Frontal cortex (tissue), 4 donors: ENCODE measurements around the gene DLG1. TPM values are rescaled to one million over a fixed set of nuclear protein-coding genes. Genes with fewer than 3 reads are reported as not detected.

Experiments used
- DNase-seq, 2 donors: peaks; one replicate each; pipeline ENCODE4 v3.0.0; 2012; ENCODE audit warnings: low spot score in 2 of 2
- FAIRE-seq: peaks from 2 replicates; lab custom pipeline; 2012; peaks lifted over from hg19 to GRCh38; lab: Jason Lieb, UNC
- total RNA-seq: library from RNA; depleted of rRNA; stranded (reverse); fragments of >200 nt; gene quantifications from one replicate; pipeline ENCODE4 v1.2.3, GENCODE V29; 2014
- donor health status: control.
- donor health status: control.
- donor health status: control.

Gene DLG1
- total RNA-seq, result 112 TPM

DNA sequence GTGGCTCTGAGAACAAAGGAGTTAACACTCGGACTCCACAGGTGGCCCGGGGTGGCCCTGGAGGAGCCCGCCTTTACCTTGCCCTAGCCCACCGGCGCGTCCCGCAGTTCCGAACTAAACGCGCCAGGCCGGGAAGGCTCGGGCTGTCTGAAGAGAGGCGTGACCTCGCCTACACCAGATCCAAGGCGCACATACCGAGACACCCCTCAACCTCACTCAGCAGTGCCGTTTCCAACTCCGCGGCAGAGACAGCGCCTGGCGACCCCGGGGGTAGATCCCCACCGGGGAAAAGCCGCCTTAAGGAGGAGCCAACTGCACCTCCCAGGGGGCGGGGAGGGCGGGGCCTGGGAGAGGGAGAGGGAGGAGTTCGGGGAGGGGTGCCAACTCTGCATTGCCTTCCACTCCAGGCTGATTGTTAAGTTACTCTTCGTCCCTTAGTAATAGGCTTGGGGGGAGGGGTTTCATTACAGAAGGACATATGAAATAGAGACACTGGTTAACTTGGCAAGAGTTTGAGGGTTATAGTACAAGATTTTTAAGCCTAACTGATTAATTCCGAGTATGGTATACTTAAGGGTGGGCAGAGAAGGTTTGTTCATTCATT is at the start of gene DLG1:
TSS of gene DLG1 (minus strand) at position 272 of the 604 bp plus-strand sequence. CDS start 1,408 bp downstream, outside the sequence.
- FAIRE-seq, result no peak
- DNase-seq, result peak; percentile 72 to 77

DNA sequence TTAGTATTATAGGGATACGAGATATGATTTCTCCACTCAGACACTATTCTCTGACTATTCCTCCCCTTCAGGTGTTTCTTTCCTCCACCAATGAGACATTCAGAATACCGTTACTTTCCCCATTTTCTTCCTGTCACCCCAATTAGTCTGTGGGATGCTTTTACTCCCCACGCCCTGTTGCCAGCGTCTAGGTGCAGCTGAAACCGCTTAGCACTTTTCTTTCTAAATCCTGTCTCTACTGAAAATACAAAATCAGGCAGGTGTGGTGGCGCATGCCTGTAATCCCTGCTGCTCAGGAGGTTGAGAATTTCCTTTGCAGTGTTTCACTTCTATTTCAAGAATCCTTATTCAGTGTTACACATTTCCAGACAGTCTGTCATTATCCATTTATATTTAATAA is 49.6 kb upstream of the DLG1 start:
- FAIRE-seq (no peak), DNase-seq (no peak)

- DNase-seq (no peak), FAIRE-seq (no peak)
Observed at GRCh38 chr3:197345390-197345789, 47.0 kb upstream of the DLG1 start.

DNA sequence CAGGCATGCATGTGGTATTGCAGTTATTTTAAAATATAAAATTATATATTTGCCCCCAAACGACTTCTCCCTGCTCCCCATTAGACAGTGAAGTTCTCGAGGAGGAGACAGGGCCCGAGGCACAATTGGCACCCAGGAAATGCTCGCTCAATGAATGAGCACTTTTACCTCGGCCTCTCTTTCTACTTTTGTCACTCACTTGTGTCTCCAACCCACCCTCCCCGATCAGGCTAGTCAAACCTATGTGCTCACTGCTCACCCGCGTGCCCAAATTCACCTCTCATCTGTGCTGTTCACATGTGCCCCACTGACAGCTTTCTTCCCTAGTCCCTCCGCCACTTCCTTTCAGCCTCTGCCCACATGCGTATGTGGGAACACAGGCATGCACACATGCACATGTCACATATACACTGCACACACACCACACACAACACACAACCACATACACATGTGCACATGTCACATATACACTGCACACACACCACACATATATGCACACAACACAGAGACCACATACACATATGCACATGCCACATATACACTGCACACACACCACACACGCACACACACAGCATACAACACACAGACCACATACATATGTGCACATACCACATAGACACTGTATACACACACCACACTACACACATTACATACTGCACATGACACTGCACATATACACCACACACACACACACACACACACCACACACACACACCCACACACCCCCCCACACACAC is 46.3 kb upstream of the DLG1 start:
- no peak for DNase-seq
- no peak for FAIRE-seq

DNA sequence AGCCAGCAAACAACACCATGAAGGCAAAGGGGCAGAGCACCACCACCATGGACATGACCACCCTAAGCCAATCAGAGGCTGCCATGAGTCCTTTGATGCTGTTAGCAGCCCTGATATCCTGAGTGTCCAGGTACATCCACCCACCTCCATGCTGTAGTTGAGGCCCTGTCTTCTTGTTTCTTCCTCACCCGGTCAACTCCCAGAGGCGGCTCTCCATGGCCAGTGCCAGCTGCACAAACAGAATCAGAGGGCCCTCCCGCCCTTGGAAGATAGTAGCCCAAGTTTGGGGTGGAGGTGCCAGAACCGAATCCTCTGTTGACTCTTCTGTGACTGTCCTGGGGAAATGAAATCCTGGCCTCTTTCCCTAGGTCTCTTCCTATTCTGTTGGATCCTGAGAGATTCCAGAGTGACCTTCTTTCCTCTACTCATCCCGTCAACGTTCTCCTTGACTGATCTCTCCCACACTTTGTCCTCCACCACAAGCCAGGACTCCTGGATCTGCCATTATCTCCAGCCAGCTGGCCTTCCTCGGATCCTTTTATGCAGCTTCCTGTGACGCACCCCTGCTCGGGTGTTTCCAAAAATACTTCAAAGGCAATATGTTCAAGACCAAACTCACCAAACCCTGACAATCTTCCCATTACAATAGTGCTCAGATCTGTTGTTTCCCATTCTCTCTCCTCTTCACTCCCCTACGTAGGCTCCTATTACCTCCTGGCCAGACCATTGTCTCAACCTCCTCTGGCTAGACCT is 45.4 kb upstream of the DLG1 start:
- no peak for DNase-seq
- no peak for FAIRE-seq

- DNase-seq, result no peak
- FAIRE-seq, result no peak
Observed at GRCh38 chr3:197343111-197343510, 44.7 kb upstream of the DLG1 start.

DNA sequence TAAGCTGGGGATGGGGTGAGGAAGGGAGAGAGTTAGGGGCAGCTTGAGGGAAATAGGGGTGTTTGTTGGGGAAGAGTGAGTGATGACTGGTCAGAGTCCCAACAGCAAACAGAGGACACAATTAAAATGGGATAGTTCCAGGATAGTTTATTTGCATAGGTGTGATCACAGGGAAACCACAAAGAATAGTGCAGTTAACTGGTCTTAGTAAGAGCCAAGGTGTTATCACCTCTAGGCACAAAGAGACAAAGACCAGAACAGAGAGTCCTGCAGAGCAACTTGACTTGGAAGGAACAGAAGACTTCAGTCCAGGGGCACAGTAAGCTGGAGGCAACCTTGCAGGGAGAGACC is 42.1 kb upstream of the DLG1 start:
- FAIRE-seq (no peak), DNase-seq (no peak)

GRCh38 chr3:197339841-197340520 is 41.6 kb upstream of the DLG1 start:
- DNase-seq (no peak), FAIRE-seq (no peak)

DNA sequence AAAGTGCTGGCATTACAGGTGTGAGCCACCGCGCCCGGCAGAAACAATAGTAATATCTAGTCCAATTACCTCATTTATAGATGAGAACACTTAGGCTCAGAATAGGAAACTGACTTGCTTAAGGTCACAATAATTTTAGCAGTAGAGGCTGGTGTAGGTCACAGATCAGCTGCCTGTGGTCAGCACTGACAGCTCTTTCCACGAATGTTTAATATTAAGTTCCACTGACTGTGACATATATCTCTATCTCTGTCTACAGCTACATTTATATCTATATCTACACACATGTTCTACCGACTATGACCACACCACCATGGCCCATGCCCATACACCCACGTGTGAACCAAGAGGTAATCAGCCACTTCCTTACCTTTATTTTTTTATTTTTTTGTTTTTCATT is 40.2 kb upstream of the DLG1 start:
- FAIRE-seq (no peak), DNase-seq (no peak)

- FAIRE-seq (no peak), DNase-seq (no peak)
Observed at GRCh38 chr3:197337656-197338055, 39.2 kb upstream of the DLG1 start.

GRCh38 chr3:197337214-197337613 is 38.8 kb upstream of the DLG1 start:
- DNase-seq, result no peak

DNA sequence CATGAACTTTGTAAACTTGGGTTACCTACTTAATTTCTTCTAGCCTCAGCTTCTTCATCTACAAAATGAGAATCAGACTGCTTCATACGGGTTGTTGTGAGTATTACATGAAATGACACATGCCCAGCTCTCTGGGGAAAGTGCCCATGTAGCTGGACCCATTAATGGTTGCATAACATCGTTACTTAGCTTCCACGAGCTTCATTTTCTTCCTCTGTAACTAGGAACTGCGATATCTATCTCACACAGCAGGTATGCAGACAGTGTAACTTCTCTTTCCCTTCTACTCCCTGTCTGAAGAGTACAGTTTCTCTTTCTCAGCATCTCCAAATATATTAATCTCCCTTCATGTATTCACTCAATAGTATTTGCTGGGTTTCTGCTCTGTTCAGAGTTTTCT is 37.9 kb upstream of the DLG1 start:
- DNase-seq (no peak), FAIRE-seq (no peak)

More at GRCh38 chr3:197337214-197337613, 38.8 kb upstream of the DLG1 start:
- FAIRE-seq, result no peak

GRCh38 chr3:197335428-197336132 is 37.2 kb upstream of the DLG1 start:
- no peak for DNase-seq
- no peak for FAIRE-seq

DNA sequence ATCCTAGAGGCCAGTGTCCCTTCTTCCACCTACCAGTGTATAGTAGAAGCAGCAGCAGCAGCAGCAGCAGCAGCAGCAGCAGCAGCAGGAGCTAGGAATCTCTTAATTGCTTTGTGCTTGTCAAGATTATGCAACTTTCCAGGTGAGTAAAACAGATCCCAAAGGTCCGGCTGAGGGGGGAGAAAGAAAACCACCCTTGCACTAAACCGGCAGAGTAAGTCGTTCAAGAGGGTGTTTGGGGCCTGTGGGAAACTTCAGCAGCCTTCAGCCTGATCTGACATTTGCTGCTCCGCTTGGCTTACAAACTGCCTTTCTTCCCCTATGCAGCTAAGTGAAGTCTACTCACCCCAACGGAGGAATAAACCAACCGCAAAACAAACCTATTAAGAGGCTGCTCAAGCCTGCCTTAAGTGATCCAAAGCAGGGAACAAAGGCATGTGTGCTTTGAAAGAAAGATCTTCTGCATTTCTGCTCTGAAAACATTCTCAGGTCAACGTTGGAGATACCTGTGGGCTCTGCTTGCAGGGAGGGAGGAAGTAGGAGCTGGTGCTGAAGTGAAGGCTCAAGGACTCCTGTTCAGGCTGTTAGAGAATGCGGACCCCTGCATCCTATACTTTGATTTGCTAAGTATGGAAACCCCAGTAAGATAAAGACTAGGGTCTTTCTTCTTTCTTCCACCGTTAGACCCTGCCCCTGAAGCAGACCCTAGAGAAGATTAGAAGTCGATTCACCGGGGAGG is 35.7 kb upstream of the DLG1 start:
- FAIRE-seq (no peak), DNase-seq (no peak)

- no peak for FAIRE-seq
- no peak for DNase-seq
Observed at GRCh38 chr3:197331131-197331530, 32.7 kb upstream of the DLG1 start.

- no peak for FAIRE-seq
- no peak for DNase-seq
Observed at GRCh38 chr3:197329382-197329781, 31.0 kb upstream of the DLG1 start.

- FAIRE-seq (no peak), DNase-seq (no peak)
Observed at GRCh38 chr3:197328198-197328597, 29.8 kb upstream of the DLG1 start.

DNA sequence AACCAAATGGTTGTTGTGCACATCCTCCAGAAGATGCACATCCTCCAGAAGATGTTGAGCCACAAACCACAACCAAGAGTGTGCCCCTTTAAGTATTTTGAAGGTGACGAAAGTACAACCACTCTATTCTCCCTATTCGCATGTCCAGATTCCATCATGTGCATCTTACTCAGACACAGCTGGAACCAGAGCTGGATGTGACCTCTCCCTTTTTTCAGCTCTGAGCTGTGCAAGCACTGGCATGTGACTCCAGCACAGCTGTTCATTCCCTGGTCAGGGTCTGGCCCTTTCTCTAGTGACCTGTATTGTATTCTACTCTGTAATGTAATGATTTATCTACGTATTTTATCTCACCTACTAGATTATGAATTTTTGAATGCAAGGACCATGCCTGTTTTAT is 29.3 kb upstream of the DLG1 start:
- DNase-seq (no peak), FAIRE-seq (no peak)

DNA sequence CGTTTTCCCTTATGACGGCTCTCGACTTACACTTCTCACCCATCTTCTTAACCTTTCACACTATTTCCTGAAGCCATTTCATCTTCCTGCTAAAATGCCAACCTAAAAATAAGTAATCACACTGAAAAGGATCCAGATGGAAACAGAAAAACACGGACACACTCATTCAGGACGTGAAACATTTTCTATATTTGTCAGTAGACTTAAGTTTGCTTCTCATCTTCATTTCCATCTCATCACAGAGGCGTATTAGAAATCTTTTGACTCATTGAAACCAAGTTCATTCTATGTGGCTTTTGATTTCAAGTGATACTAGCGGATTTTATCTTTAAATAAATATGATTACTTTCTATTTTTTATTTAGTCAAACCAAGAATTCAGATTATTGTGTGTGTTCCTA is 27.4 kb upstream of the DLG1 start:
- FAIRE-seq, result no peak
- no peak for DNase-seq
